Measurements from ENCODE around the gene PRR29. TPM values are rescaled to one million over a fixed set of nuclear protein-coding genes. Genes with fewer than 3 reads are reported as not detected.
"Not testable (repeated sequence)": the region's sequence is repeated elsewhere in the genome, so short reads cannot be mapped to it uniquely, and the experiment has no call there.

The PRR29 gene
- polyA plus RNA-seq, 1 experiment, result 0.15 TPM

DNA sequence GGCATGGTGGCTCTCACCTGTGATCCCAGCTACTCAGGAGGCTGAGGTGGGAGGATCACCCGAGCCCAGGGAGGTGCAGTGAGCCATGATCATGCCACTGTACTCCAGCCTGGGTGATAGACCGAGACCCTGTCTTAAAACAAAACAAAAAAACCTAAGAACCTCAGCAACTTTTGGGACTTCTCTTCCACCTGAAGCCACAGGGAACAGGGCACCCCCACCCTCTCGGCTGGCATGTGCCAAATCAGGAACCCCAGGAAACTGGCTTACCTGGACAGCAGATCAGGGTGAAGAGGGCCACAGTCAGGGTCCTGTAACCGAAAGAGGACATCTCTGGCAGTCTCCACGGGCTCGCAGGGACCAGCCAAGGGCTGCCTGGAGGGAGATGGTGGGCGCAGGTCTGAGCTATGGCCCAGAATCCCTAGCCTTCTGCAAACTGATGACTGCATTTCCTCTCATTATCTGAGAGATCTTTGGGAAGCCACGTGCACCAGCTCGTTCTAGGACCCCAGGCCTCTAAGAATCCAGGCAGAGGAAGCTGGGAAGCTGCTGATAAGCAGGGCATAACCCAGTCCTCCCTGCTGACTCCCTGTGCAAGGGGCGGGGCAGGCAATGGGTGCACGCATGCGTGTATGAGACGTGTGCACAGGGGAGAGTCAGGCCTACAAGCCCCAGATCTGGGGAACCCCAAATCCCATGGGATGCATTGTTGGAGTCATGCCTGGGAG lies 8.4 kb downstream of the PRR29 start:
- H3K9me3 ChIP-seq (ENCODE audit: control insufficient read depth, insufficient read depth, low read length), result no peaks in the 10 kb centered on the region
- DNase-seq (ENCODE audit: low read depth, low spot score), result no peak
- no peak overlapping the region for H3K4me3 ChIP-seq (ENCODE audit: low read depth, low read length)
- H3K27ac ChIP-seq (ENCODE audit: low read depth, low read length), result no peak overlapping the region
- CTCF ChIA-PET, result interaction anchor here (0.6 to 1.9 kb wide), 6 partner anchors 19 to 143 kb away, joined by 4 to 8 read pairs (median 4); partner anchors contain the start of gene GH1
- POLR2A ChIA-PET, result no interaction called here
- TF ChIP-seq, protein P1, sequence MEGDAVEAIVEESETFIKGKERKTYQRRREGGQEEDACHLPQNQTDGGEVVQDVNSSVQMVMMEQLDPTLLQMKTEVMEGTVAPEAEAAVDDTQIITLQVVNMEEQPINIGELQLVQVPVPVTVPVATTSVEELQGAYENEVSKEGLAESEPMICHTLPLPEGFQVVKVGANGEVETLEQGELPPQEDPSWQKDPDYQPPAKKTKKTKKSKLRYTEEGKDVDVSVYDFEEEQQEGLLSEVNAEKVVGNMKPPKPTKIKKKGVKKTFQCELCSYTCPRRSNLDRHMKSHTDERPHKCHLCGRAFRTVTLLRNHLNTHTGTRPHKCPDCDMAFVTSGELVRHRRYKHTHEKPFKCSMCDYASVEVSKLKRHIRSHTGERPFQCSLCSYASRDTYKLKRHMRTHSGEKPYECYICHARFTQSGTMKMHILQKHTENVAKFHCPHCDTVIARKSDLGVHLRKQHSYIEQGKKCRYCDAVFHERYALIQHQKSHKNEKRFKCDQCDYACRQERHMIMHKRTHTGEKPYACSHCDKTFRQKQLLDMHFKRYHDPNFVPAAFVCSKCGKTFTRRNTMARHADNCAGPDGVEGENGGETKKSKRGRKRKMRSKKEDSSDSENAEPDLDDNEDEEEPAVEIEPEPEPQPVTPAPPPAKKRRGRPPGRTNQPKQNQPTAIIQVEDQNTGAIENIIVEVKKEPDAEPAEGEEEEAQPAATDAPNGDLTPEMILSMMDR (IDR thresholded peaks at IDR 0.05; ENCODE audit: low read depth, low read length), result no peak
- H3K27me3 ChIP-seq (ENCODE audit: control insufficient read depth, insufficient read depth, low read length), result peaks cover 12% of the 10 kb centered on the region

DNA sequence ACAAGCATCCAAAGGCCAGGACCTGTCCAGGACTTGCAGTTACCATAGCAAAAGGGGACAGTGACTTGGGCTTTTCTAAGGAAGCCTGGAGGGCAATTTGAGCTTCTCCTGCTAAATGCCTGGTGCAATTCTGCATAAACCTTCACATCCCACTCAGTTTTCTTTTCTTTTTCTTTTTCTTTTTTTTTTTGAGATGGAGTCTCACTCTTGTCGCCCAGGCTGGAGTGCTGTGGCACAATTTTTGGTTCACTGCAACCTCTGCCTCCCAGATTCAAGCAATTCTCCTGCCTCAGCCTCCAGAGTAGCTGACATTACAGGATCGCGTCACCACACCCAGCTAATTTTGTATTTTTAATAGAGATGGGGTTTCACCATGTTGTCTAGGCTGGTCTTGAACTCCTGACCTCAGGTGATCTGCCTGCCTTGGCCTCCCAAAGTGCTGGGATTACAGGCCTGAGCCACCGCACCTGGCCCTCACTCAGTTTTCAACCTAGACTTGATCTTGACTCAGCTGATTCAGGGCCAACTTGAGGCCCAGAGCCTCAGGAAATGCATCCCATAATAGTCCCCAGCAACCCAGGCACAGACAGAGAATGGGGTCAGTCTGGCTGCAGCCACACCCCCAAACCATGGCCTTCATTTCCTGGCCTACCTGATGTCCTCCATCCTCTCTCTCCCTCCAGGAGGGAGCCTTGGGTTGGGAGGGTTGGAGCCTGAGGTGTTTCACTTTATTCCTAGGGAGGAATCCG lies 9.1 kb downstream of the PRR29 start:
- peaks cover 12% of the 10 kb centered on the region for H3K27me3 ChIP-seq (ENCODE audit: control insufficient read depth, insufficient read depth, low read length)
- not testable (repeated sequence) for DNase-seq (ENCODE audit: low read depth, low spot score); H3K27ac ChIP-seq (ENCODE audit: low read depth, low read length); H3K9me3 ChIP-seq (ENCODE audit: control insufficient read depth, insufficient read depth, low read length); H3K4me3 ChIP-seq (ENCODE audit: low read depth, low read length)
- ChIA-PET CTCF (interaction anchor here (0.5 to 1.9 kb wide), 3 partner anchors 102 to 126 kb away, joined by 4 to 5 read pairs (median 4); no protein-coding TSS in a partner anchor), POLR2A (interaction anchor here (0.7 kb wide), 1 partner anchor 23 kb away, joined by 3 read pairs; no protein-coding TSS in a partner anchor)

DNA sequence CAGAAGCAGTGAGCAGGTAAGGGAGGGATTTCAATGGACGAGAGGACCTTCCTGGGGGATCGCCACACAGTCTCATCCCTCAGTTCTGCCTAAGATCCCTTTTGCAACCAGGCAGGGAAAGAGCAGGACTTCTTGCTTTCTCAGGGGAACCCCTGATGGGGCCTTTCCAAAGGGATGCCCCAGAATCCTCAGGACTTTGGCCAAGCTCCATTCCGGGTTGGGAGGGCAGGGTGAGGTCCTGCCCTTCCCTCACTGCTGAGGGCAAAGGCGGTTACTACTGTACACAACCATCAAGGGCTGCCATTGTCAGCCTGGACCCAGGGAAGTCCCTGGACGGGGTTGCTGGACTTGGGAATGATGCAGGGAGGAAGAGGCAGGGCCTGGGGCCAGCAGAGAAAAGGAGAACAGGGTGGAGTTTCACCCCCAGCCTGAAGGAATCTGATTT lies 9.7 kb downstream of the PRR29 start:
- H3K9me3 ChIP-seq (ENCODE audit: control insufficient read depth, insufficient read depth, low read length), result no peaks in the 10 kb centered on the region
- H3K27me3 ChIP-seq (ENCODE audit: control insufficient read depth, insufficient read depth, low read length), result peaks cover 12% of the 10 kb centered on the region
- H3K27ac ChIP-seq (ENCODE audit: low read depth, low read length), result no peak overlapping the region
- TF ChIP-seq, protein P1 (IDR thresholded peaks at IDR 0.05; ENCODE audit: low read depth, low read length), result no peak
- no peak for DNase-seq (ENCODE audit: low read depth, low spot score)
- ChIA-PET POLR2A (interaction anchor here (0.7 kb wide), 1 partner anchor 23 kb away, joined by 3 read pairs; no protein-coding TSS in a partner anchor), CTCF (interaction anchor here (0.5 to 1.9 kb wide), 2 partner anchors 102 to 126 kb away, joined by 4 to 5 read pairs; no protein-coding TSS in a partner anchor)
- H3K4me3 ChIP-seq (ENCODE audit: low read depth, low read length), result no peak overlapping the region

DNA sequence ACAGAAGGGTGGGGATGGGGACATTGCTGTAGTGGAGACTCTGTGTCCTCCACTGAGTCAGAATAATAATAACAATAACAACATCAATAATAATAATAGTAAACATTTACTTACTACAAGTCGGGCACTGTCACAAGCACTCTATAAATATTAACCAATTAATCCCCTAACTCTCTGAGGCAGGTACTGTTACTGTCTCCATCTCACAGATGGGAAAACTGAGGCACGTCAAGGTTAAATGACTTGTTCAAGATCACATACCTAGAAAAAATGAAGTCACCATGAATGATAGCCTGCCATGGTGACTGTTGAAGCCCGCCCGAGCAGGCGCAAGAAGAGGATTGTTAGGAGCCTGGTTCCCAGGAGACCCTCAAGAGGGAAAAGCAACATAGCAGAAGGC lies 10.2 kb downstream of the PRR29 start:
- POLR2A ChIA-PET, result no interaction called here
- H3K9me3 ChIP-seq (ENCODE audit: control insufficient read depth, insufficient read depth, low read length), result no peaks in the 10 kb centered on the region
- peaks cover 9% of the 10 kb centered on the region for H3K27me3 ChIP-seq (ENCODE audit: control insufficient read depth, insufficient read depth, low read length)
- H3K27ac ChIP-seq (ENCODE audit: low read depth, low read length), result no peak overlapping the region
- H3K4me3 ChIP-seq (ENCODE audit: low read depth, low read length), result no peak overlapping the region
- TF ChIP-seq, protein P1 (IDR thresholded peaks at IDR 0.05; ENCODE audit: low read depth, low read length), result no peak
- DNase-seq (ENCODE audit: low read depth, low spot score), result no peak
- CTCF ChIA-PET, result no interaction called here

DNA sequence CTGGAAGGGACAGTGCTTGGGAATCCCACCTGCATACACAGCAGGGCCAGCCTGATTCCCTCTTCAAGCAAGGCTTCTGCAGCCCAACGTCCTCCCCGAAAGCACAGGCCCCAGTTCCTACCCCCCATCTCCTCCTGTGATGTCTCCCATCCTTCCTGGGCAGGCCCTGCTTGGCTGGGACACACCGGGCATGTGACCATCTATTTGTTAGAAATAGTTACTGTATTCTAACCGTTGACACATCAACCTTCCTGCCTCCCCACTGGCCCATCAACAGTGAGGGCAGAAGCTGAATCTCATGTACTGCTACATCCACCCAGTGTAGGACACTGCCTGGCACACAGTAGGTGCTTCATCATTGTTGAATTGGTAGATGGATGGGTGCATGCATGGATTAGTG lies 10.7 kb downstream of the PRR29 start:
- Histone ChIP-seq H3K4me3 (ENCODE audit: low read depth, low read length) (no peak overlapping the region), H3K27ac (ENCODE audit: low read depth, low read length) (no peak overlapping the region), H3K27me3 (ENCODE audit: control insufficient read depth, insufficient read depth, low read length) (peaks cover 9% of the 10 kb centered on the region), H3K9me3 (ENCODE audit: control insufficient read depth, insufficient read depth, low read length) (no peaks in the 10 kb centered on the region)
- CTCF ChIA-PET, result no interaction called here
- TF ChIP-seq, protein P1 (IDR thresholded peaks at IDR 0.05; ENCODE audit: low read depth, low read length), result no peak
- POLR2A ChIA-PET, result no interaction called here
- DNase-seq (ENCODE audit: low read depth, low spot score), result no peak

All from AG04450 (cell line).